Activated CD8-positive, alpha-beta memory T cell treated with anti-CD3 and anti-CD28 coated beads, Interleukin-2, amount 50 U/mL, for 1 hour (primary cell): Measurements from ENCODE around the gene TSPAN18.

ENCODE experiments used
- DNase-seq: peaks from one replicate; pipeline ENCODE4 v3.0.0-alpha.2; 2020; ENCODE audit errors: extremely low read depth

TSPAN18 gene

GRCh38 chr11:44711113-44711786 lies 15.5 kb upstream of the TSPAN18 start:
- DNase-seq: no peak

GRCh38 chr11:44711787-44712608 lies 14.8 kb upstream of the TSPAN18 start:
- no peak for DNase-seq

DNA sequence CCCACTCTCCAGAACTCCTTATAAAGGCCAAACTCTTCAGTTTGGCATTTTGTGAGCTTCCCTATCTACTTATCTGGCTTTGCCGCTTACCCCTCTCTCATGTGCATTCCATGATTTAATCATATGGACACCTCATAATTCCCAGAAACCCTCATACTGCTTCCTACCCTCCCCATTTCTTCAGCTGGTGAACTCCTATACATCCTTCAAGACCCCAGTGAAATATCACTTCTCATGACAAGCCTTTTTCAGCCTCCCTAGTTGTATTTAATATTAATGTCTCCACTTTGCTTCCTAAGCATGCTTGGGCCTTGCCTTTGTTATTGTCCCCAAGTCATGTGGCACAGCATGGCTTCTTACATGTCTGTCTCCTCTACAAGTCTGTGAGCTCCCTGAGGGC lies 13.7 kb upstream of the TSPAN18 start:
- no peak for DNase-seq

- DNase-seq: no peak
These were observed 10.5 kb upstream of the TSPAN18 start for GRCh38 chr11:44716256-44716655.

DNA sequence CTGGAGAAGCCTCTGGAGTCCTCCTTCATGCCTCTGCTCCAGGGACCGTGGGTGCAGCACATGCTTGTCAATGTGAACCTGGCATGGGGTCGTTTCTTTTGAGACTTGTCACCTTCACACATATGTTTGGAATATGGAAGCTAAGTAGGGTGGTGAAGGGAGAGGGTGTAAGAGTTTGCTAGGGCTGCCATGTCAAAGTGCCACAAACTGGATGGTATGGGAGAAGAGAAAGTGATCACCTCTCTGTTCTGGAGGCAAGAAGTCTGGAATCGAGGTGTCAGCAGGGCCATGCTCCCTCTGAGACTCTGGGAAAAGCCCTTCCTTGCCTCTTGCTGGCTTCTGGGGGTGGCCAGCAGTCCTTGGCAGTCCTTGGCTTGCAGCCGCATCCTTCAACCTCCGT lies 8.7 kb upstream of the TSPAN18 start:
- DNase-seq: no peak

DNA sequence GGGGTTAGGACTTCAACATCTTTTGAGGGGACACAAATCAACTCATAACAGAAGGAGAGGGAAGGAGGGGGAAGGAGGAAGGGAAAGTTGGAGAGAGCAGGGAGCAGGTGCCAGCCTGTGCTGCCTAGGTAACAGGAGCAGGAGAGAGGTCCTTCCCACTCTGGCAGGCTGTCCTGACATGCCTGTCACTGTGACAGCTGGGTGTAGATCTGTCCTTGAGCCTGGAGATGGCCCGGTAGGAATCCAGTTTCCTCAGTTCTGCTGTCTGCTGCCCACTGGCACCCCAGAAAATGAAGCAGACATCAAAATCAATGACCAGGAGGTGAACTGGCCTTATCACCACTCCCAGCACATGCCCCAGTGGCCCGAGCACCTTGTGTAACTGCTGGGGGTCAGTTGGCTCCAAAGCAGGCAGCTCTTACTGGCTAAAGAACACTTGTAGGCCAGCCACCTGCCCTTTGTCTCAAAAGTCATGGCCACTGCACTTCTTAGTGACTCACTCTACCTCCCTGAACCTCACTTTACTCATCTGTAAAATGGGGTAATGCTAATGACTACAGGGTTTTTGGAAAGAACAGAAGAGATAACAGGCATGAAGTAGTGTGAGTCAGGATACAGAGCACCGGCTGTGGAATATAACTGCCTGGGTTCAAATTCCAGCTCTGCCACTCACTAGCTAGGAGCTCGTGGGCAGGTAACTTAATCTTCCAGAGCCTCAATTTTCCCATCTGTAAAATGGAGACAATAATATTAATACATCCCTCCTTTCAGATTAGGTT lies 8.0 kb upstream of the TSPAN18 start:
- no peak for DNase-seq

- DNase-seq: no peak
These were observed 1.6 kb upstream of the TSPAN18 start for GRCh38 chr11:44725016-44725685.

- DNase-seq: no peak
These were observed 942 bp upstream of the TSPAN18 start for GRCh38 chr11:44725757-44726282.

DNA sequence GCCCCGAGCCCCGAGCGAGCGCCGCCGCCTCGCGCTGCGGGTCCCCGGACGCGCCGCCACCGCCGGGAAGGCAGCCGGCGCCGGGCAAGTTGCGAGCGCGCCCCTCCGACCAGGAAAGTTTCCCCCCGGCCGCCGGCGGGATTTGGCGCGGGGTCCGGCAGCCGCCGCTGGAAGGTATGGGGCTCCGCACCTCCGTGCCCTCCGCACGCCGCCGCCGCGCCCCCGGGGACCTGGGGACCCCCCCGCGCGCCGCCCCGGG lies 281 bp downstream of the TSPAN18 start:
- DNase-seq: no peak

DNA sequence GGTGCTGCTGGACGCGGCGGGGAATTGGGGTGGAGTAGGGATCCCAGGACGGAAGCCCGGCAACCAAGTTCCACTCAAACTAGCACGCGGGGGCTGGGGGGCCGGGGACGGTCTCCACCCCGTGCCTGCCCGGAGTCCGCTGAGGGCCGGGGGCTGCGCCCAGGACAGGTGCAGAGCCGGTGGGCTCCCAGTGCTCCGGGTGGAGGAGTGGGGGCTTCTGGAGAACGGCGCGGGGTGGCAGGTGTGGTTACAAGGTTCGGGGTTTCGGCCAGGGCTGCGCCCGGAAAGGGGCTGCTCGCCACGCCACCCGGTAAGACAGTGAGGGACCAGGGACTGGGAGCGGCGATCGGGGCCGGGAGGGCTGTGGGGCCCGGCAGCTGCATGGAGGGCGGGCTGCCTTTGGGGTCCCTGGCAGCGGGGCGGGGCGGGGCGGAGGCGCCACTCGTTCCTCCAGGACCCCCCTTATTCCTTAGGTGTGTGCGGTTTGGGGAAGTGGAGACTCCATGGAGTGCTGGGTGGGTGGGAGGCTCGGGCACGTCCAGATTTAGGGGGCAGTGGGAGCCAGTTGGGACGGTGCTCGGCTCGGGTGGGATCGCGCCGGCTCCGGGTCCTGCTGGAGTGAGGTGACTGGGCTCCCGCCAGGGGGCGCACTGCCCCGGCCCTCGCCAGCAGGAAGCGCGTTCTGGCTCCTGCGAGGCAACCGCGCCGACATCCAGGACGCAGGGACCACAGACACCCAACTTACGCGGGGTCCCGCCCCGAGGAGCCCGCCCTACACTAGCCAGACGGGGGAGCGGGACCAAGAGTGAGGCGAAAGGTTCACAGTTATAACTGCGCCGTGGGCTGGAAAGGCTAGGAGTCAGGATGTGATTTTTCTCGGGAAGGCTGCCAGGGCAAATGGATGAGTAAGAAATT lies 868 bp downstream of the TSPAN18 start:
- peak; percentile 13 for DNase-seq

- no peak for DNase-seq
These were observed 1.7 kb downstream of the TSPAN18 start for GRCh38 chr11:44728491-44728910.

GRCh38 chr11:44729063-44729462 lies 2.3 kb downstream of the TSPAN18 start:
- no peak for DNase-seq

DNA sequence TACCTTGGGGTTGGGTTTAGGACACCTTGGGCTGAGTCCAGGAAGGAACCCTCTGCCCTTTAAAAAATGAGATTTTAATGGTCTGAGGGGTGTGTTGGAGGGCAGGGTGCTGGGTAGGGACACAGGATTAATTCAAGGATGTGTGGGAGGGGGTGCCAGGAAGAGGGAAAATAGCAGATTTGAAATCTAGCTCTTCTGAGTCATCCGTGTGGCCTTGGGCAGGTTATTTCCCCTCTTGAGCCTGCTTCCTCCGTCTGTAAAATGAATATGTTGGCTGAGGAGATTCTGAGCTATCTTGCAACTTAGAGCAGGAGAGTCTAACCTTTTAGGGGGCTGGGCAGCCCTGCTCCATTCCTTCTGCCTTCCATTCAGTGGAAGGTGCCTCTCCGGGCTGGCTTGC lies 3.0 kb downstream of the TSPAN18 start:
- no peak for DNase-seq

DNA sequence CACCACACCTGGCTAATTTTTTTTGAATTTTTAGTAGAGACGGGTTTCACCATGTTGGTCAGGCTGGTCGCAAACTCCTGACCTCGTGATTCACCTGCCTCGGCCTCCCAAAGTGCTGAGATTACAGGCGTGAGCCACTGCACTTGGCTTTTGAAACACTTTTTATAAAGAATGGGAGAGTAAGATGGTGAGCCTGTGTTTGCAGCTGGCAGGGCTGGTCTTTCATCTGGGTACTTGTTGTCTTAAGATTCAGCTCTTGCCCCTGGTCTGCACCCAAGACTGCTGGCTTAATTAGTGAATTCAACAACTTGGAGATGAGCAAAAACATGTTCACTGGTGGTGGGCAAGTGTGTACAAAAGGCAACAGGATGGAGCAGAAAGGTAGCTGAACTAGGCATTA lies 4.0 kb downstream of the TSPAN18 start:
- no peak for DNase-seq

GRCh38 chr11:44731685-44732430 lies 5.1 kb downstream of the TSPAN18 start:
- DNase-seq: no peak

DNA sequence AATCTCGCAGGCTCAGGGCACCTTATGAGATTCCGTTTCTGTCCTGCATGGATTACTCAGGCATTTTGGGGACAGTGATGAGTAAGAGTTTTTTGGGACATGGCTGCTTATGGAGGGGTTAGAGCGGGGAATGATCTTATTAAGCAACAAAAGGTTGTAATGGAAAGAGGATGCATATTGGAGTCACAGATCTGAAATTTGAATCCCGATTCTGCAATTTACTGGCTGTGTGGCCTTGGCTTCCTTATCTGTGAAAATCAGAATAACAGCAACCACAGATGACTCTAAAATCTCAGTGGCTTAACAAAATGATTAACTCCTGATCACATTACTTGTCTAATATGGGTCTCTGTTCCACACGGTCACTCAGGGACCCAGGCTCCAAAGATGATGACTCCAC lies 5.8 kb downstream of the TSPAN18 start:
- DNase-seq: no peak

DNA sequence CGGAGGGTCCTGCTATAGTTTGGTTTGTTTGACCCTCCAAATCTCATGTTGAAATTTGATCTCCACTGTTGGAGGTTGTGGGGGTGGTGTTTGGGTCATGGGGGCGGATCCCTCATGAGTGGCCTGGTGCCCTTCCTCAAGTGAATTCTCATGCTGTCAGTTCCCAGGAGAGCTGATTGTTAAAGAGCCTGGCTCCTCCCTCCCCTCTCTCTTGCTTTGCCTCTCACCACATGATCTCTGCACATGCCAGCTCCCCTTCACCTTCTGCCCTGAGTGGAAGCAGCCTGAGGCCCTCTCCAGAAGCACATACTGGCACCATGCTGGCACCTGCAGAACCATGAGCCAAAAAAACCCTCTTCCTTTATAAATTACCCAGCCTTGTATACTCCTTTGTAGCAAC lies 7.1 kb downstream of the TSPAN18 start:
- DNase-seq: no peak

- no peak for DNase-seq
These were observed 8.2 kb downstream of the TSPAN18 start for GRCh38 chr11:44734843-44735381.

- no peak for DNase-seq
These were observed 10.0 kb downstream of the TSPAN18 start for GRCh38 chr11:44736791-44737190.
